ENCODE measurements around the gene LMNB1.
A peak's percentile ranks its signal among the peaks of the same experiment; 100 is the strongest.
"Not testable (repeated sequence)": the region's sequence is repeated elsewhere in the genome, so short reads cannot be mapped to it uniquely, and the experiment has no call there.

Gene LMNB1

DNA sequence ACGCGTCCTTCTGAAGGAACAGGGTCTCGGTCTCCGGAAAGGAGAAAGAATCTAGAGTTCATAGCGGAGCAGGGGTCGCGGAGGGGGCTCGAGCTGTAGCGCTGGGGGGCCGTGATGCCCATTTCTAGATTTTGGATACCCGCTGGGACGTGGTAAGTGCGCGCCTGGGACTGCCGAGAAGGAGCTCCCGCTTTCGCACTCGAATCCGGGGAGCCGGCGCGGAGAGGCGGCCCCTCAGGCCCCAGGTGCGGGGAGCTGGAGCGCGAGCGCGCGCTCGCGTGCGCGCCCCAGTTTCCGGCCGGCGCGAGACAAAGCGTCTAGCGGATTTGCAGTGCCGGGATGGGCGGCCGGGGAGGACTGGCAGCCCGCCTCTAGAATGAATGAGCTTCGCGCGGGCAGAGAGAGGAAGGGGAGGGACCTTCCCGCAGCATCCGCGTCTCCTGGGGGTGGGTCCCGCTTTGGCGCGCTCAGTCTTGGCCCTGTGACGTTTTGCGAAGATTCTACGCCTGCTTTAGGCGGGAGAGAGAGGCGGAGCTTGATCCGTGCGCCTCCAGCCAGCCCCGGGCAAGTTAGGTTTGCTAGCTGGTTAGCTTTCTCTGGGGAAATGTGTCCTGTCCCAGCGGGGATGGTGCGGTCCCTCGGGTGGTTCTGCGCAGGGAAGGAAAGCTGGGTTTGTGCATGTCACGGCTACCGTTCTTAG is 1.2 kb downstream of the LMNB1 start:
- H3K4me3 ChIP-seq (ENCODE audit: low read depth, low read length), result peak overlapping the region; percentile 95
- DNase-seq (ENCODE audit: low read depth), result peak; percentile 86
- TF ChIP-seq, protein P1, sequence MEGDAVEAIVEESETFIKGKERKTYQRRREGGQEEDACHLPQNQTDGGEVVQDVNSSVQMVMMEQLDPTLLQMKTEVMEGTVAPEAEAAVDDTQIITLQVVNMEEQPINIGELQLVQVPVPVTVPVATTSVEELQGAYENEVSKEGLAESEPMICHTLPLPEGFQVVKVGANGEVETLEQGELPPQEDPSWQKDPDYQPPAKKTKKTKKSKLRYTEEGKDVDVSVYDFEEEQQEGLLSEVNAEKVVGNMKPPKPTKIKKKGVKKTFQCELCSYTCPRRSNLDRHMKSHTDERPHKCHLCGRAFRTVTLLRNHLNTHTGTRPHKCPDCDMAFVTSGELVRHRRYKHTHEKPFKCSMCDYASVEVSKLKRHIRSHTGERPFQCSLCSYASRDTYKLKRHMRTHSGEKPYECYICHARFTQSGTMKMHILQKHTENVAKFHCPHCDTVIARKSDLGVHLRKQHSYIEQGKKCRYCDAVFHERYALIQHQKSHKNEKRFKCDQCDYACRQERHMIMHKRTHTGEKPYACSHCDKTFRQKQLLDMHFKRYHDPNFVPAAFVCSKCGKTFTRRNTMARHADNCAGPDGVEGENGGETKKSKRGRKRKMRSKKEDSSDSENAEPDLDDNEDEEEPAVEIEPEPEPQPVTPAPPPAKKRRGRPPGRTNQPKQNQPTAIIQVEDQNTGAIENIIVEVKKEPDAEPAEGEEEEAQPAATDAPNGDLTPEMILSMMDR (IDR thresholded peaks at IDR 0.05; ENCODE audit: low read depth, low read length, missing control alignments), result no peak
- in situ Hi-C loops (cut with HindIII; ENCODE audit: low sequenced_read_pairs), result loop anchor here (25.0 kb wide), 1 partner anchor 116 kb away; no protein-coding TSS in a partner anchor

DNA sequence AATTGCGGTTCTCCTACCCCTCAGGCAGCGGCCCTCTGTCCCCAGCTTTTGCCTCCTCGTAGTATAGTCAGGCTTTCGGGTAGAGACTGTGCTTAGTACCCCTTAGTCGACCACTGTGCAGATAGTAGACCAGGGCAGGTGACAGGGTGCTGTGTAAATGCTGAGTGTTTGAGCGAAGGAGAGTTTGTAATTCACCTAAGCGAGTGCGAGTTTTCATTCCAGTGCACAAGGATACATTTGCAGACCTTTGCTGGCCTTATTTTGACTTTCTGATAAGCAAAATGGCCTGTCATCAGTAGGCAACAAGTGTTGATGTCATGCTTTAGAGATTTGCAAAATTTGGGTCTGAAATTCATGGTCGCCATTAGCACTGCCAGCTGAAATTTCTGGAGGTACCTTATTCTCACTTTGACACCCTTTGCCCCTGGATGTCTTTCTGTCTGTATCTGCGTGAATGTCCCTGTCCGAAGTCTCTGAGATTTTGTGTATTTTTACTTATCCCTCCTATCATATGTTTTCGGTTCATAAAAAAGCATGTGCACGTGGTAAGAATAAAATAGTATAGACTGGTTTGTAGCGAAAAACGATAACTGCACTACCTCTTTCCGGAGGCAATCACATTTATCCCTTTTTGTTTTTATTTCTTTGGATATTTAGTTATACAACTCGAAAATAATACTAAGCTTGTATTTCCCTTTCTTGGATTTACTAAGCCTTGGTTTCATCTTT is 1.9 kb downstream of the LMNB1 start:
- DNase-seq (ENCODE audit: low read depth), result no peak
- peak overlapping the region; percentile 95 for H3K4me3 ChIP-seq (ENCODE audit: low read depth, low read length)
- TF ChIP-seq, protein P1 (IDR thresholded peaks at IDR 0.05; ENCODE audit: low read depth, low read length, missing control alignments), result no peak
- in situ Hi-C loops (cut with HindIII; ENCODE audit: low sequenced_read_pairs), result loop anchor here (25.0 kb wide), 1 partner anchor 117 kb away; no protein-coding TSS in a partner anchor

DNA sequence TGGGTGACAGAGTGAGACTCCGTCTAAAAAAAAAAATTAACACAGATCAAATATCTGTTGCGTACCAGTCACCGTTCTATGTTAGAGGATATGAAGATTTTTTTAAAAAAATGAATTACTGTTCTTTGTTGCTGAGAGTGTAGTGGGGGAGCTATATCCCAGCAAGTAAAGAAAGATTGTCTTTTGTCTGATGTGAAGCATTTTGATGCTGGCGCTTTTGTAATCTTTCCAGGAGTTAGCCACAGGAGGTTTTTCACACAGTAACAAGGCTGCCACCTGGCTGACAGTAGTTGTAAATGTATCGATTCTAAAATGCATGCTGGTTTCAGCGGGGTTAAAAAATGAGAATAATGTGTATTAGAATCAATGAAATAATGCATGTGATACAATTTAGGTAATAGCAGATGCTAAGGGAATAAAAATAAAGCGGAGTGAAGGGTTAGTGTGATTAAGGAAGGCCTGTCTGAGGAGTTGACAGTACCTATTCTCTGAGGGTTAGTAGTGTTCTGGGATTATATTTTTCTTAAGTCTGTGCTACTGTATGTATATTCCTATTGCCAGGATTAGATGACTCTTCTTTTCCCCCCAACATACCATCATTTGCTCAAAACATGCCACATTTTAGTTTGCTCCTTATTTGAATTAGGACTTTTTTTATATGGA is 3.4 kb downstream of the LMNB1 start:
- peak overlapping the region; percentile 12 for H3K4me3 ChIP-seq (ENCODE audit: low read depth, low read length)
- TF ChIP-seq, protein P1 (IDR thresholded peaks at IDR 0.05; ENCODE audit: low read depth, low read length, missing control alignments), result peak; percentile 67
- peak; percentile 80 for DNase-seq (ENCODE audit: low read depth)
- in situ Hi-C loops (cut with HindIII; ENCODE audit: low sequenced_read_pairs), result loop anchor here (25.0 kb wide), 1 partner anchor 118 kb away; no protein-coding TSS in a partner anchor

DNA sequence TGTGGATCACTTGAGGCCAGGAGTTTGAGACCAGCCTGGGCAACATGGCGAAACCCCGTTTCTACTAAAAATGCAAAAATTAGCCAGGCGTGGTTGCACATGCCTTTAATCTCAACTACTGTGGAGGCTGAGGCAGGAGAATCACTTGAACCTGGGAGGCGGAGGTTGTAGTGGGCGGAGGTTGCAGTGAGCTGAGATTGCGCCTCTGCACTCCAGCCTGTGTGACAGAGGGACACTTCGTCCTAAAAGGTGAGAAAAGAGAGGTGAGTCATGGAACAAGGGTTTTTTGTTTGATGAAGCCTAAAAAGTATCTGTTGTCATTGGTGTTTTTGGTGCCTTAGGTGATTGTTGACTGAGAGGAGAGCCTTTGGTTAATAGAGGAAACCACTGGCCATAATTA is 11.5 kb downstream of the LMNB1 start:
- not testable (repeated sequence) for DNase-seq (ENCODE audit: low read depth); H3K4me3 ChIP-seq (ENCODE audit: low read depth, low read length)
- in situ Hi-C loops (cut with HindIII; ENCODE audit: low sequenced_read_pairs), result loop anchor here (25.0 kb wide), 1 partner anchor 126 kb away; no protein-coding TSS in a partner anchor

DNA sequence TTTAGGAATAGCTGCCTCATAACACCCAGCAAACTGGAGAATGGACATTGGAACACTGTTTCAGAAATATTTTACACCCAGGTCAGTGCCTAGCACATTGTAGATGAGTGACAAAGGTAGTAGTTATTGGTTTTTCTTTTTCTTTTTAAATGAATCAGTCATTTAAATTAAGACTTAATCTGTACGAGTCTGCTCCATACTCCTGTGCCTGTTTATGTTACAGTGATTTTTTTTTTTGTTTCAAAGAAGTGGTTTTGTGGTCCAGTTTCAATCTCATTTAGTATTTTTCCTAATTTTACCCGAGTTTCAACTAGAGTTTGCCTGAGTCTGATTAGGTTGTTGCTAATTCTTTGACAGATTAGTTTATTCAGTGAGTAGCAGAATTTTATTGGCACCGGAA is 16.2 kb downstream of the LMNB1 start:
- in situ Hi-C loops (cut with HindIII; ENCODE audit: low sequenced_read_pairs), result loop anchor here (25.0 kb wide), 1 partner anchor 131 kb away; no protein-coding TSS in a partner anchor
- H3K4me3 ChIP-seq (ENCODE audit: low read depth, low read length), result no peak overlapping the region
- TF ChIP-seq, protein P1 (IDR thresholded peaks at IDR 0.05; ENCODE audit: low read depth, low read length, missing control alignments), result no peak
- no peak for DNase-seq (ENCODE audit: low read depth)

DNA sequence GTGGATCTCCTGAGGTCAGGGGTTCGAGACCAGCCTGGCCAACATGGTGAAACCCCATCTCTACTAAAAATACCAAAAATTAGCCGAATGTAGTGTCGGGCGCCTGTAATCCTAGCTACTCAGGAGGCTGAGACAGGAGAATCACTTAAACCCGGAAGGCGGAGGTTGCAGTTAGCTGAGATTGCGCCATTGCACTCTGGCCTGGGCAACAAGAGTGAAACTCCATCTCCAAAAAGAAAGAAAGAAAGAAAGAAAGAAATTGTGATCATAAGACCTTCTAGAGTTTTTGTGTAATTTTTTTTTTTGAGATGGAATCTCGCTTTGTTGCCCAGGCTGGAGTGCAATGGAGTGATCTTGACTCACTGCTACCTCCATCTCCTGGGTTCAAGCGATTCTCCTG is 16.7 kb downstream of the LMNB1 start:
- not testable (repeated sequence) for H3K4me3 ChIP-seq (ENCODE audit: low read depth, low read length); DNase-seq (ENCODE audit: low read depth)
- in situ Hi-C loops (cut with HindIII; ENCODE audit: low sequenced_read_pairs), result loop anchor here (25.0 kb wide), 1 partner anchor 131 kb away; no protein-coding TSS in a partner anchor

DNA sequence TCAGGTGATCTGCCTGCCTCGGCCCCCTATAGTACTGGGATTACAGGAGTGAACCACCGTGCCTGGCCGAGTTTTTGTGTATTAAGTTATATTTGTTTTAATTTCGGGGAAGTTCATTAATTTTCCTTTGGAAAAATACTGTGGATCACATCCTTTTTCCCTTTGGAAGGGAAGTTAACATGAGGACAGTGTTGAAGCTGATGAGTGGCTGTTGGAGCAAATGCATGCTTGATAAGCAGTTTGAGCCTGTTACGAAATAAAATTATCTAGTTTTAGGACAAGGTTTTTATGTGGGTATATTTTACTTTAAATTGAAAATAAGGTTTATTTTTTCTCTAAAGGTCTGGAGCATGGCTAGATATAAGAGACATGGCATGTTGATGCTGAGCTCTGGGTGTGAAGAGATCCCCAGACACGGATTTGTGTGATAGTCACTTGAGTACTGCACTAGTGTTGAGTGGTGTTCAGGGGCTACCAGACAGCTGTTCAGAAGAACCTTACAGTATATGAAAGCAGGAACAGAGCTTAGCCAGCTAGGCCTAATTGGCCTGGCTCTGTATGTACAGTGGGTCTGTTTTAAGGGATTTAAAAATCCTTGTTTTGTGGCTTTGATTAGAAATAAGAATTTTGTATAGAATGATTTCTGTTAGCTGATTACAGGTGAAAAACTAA is 17.4 kb downstream of the LMNB1 start:
- no peak for DNase-seq (ENCODE audit: low read depth)
- H3K4me3 ChIP-seq (ENCODE audit: low read depth, low read length), result no peak overlapping the region
- in situ Hi-C loops (cut with HindIII; ENCODE audit: low sequenced_read_pairs), result loop anchor here (25.0 kb wide), 1 partner anchor 132 kb away; no protein-coding TSS in a partner anchor
- TF ChIP-seq, protein P1 (IDR thresholded peaks at IDR 0.05; ENCODE audit: low read depth, low read length, missing control alignments), result no peak
